ENCODE data around the gene CACNA2D3.

CACNA2D3 gene

GRCh38 chr3:54237788-54238502 lies 115.6 kb downstream of the CACNA2D3 start:
- ChIA-PET CTCF (no interaction called here), POLR2A (no interaction called here)
- TF ChIP-seq PKNOX1 (IDR thresholded peaks at IDR 0.05): peak; percentile 56
- no peak for TF ChIP-seq FOXK2 (IDR thresholded peaks at IDR 0.05)
- DNase-seq (ENCODE audit: extremely low spot score): no peak

GRCh38 chr3:54240309-54240708 lies 118.0 kb downstream of the CACNA2D3 start:
- POLR2A ChIA-PET: no interaction called here
- TF ChIP-seq FOXK2 (IDR thresholded peaks at IDR 0.05) (no peak), ZNF384 (IDR thresholded peaks at IDR 0.05) (no peak), FOXA1 (IDR thresholded peaks at IDR 0.05) (no peak), PKNOX1 (IDR thresholded peaks at IDR 0.05) (no peak), CTBP1 (IDR thresholded peaks at IDR 0.05; ENCODE audit: borderline replicate concordance) (no peak), ELF4 (IDR thresholded peaks at IDR 0.05) (no peak), TARDBP (IDR thresholded peaks at IDR 0.05) (no peak), SP1 (IDR thresholded peaks at IDR 0.05) (no peak), SUZ12 (IDR thresholded peaks at IDR 0.05) (no peak), BHLHE40 (IDR thresholded peaks at IDR 0.05; ENCODE audit: borderline replicate concordance) (no peak), FOXM1 (IDR thresholded peaks at IDR 0.05; ENCODE audit: borderline replicate concordance) (no peak), LEF1 (IDR thresholded peaks at IDR 0.05; ENCODE audit: borderline replicate concordance) (no peak), NFRKB (IDR thresholded peaks at IDR 0.05) (no peak)
- CTCF ChIA-PET: no interaction called here

GRCh38 chr3:54243056-54243931 lies 120.9 kb downstream of the CACNA2D3 start:
- TF ChIP-seq SUZ12 (IDR thresholded peaks at IDR 0.05) (no peak), LEF1 (IDR thresholded peaks at IDR 0.05; ENCODE audit: borderline replicate concordance) (no peak), HDGF (IDR thresholded peaks at IDR 0.05; ENCODE audit: borderline replicate concordance) (no peak), PKNOX1 (IDR thresholded peaks at IDR 0.05) (no peak), FOXA1 (IDR thresholded peaks at IDR 0.05) (no peak), ELF4 (IDR thresholded peaks at IDR 0.05) (no peak), FOXM1 (IDR thresholded peaks at IDR 0.05; ENCODE audit: borderline replicate concordance) (no peak), NFRKB (IDR thresholded peaks at IDR 0.05) (no peak), ZNF384 (IDR thresholded peaks at IDR 0.05) (no peak), TARDBP (IDR thresholded peaks at IDR 0.05) (no peak), CTBP1 (IDR thresholded peaks at IDR 0.05; ENCODE audit: borderline replicate concordance) (no peak), BHLHE40 (IDR thresholded peaks at IDR 0.05; ENCODE audit: borderline replicate concordance) (no peak)
- ChIA-PET CTCF (no interaction called here), POLR2A (no interaction called here)
- no peak for DNase-seq (ENCODE audit: extremely low spot score)

More at GRCh38 chr3:54240309-54240708, 118.0 kb downstream of the CACNA2D3 start:
- DNase-seq (ENCODE audit: extremely low spot score): no peak

- TF ChIP-seq SP1 (IDR thresholded peaks at IDR 0.05) (no peak), BHLHE40 (IDR thresholded peaks at IDR 0.05; ENCODE audit: borderline replicate concordance) (no peak), ELF4 (IDR thresholded peaks at IDR 0.05) (no peak), CTBP1 (IDR thresholded peaks at IDR 0.05; ENCODE audit: borderline replicate concordance) (no peak)
- POLR2A ChIA-PET: no interaction called here
- DNase-seq (ENCODE audit: extremely low spot score): no peak
- CTCF ChIA-PET: no interaction called here
Measured at GRCh38 chr3:54243960-54244682, 121.8 kb downstream of the CACNA2D3 start.

GRCh38 chr3:54251705-54252104 lies 129.4 kb downstream of the CACNA2D3 start:
- ChIA-PET CTCF (interaction anchor here (0.6 kb wide), 1 partner anchor 313 kb away, joined by 3 read pairs; no protein-coding TSS in a partner anchor), POLR2A (no interaction called here)
- peak; percentile 31 for DNase-seq (ENCODE audit: extremely low spot score)
- TF ChIP-seq CTBP1 (IDR thresholded peaks at IDR 0.05; ENCODE audit: borderline replicate concordance): peak; percentile 84; the same call in 1 of the 2 replicates
- TF ChIP-seq FOXA1 (IDR thresholded peaks at IDR 0.05): no peak
- peak; percentile 90 for TF ChIP-seq ZNF384 (IDR thresholded peaks at IDR 0.05)
- no peak for TF ChIP-seq ELF4 (IDR thresholded peaks at IDR 0.05)
- TF ChIP-seq PKNOX1 (IDR thresholded peaks at IDR 0.05): peak; percentile 66

Data from HEK293T (cell line).